MCF 10A (cell line): Measurements from ENCODE around the gene MYO9B. TPM values are rescaled to one million over a fixed set of nuclear protein-coding genes. Genes with fewer than 3 reads are reported as not detected.
A peak's percentile ranks its signal among the peaks of the same experiment; 100 is the strongest.

Experiments
- BruUV-seq: library from RNA; stranded (reverse); fragments of 400-500 nt; replicated peaks from 2 replicates; lab custom pipeline; 2021; lab: Mats Ljungman, UMichigan
- CTCF ChIA-PET: fragments of 300-600 bp; sonication (Branson Sonifier 250); formaldehyde crosslinking; extraction: SDS; loops from one replicate; lab custom pipeline; 2021; ENCODE audit warnings: antibody characterized with exemption, inconsistent platforms; lab: Yijun Ruan, JAX
- POLR2A ChIA-PET: fragments of 300-600, 350-650 bp; sonication (Branson Sonifier 250); formaldehyde crosslinking; extraction: SDS; loops from one replicate; lab custom pipeline; 2020; ENCODE audit warnings: antibody characterized with exemption, inconsistent platforms; lab: Yijun Ruan, JAX
- DNase-seq: peaks from one replicate; pipeline ENCODE4 v3.0.0-alpha.2; 2018; ENCODE audit not compliant: unreplicated experiment
- H3K27ac Mint-ChIP-seq: one replicate; pipeline ENCODE4 v1.8.0; 2022; ENCODE audit warnings: mild to moderate bottlenecking, low read depth, mixed read lengths; ENCODE audit not compliant: unreplicated experiment
- H3K27me3 Mint-ChIP-seq: one replicate; pipeline ENCODE4 v1.8.0; 2022; ENCODE audit warnings: mixed read lengths; ENCODE audit not compliant: insufficient read depth, unreplicated experiment
- H3K36me3 Mint-ChIP-seq: one replicate; pipeline ENCODE4 v1.8.0; 2022; ENCODE audit warnings: mild to moderate bottlenecking, moderate library complexity, mixed read lengths; ENCODE audit not compliant: insufficient read depth, unreplicated experiment
- H3K4me1 Mint-ChIP-seq: one replicate; pipeline ENCODE4 v1.8.0; 2022; ENCODE audit warnings: mixed read lengths; ENCODE audit not compliant: insufficient read depth, unreplicated experiment
- H3K4me3 Mint-ChIP-seq: one replicate; pipeline ENCODE4 v1.8.0; 2022; ENCODE audit warnings: mild to moderate bottlenecking, moderate library complexity, mixed read lengths; ENCODE audit not compliant: unreplicated experiment
- H3K9me3 Mint-ChIP-seq: one replicate; pipeline ENCODE4 v1.8.0; 2022; ENCODE audit warnings: mixed read lengths; ENCODE audit not compliant: unreplicated experiment
- intact Hi-C: fragments of 100-400 bp; cut with micrococcal nuclease; formaldehyde crosslinking; loops from 2 replicates; pipeline ENCODE4 v1.14.1; 2022
- total RNA-seq: library from RNA; stranded (reverse); gene quantifications from 2 replicates; pipeline ENCODE4 v1.2.3, GENCODE V29; 2022
- TF ChIP-seq, protein P1 (sequence below): fragments of 200-600 bp; IDR thresholded peaks from one replicate; pipeline ENCODE4 v1.8.0; 2022; ENCODE audit warnings: antibody characterized with exemption, mild to moderate bottlenecking; ENCODE audit not compliant: unreplicated experiment

The MYO9B gene
- total RNA-seq, 1 experiment from 2014 or later, result 43.5 TPM

DNA sequence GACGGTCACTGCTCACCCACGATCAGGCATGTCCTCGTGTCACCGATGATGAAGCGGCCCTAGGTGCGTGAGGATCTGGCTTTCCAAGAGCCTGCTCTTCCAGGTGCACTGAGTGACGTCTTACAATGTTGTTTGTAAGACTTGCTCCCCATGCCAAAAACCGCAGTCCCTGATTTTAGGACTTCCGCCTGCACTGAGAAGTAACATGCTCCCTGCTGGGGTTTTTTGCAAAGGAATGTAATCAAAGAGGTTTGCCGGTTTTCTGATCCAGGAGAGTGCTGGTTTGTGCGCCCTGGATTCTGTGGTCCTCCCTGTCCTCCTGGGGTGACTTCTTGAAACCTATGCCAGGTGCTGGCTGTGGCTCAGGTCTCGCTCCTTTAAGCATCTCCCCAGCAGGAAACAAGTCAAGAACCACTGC lies 38.8 kb downstream of the MYO9B start:
- ChIA-PET CTCF (no interaction called here), POLR2A (no interaction called here)
- Mint-ChIP-seq H3K4me3 (peak overlapping the region; percentile 30), H3K4me1 (peaks cover 20% of the 10 kb centered on the region), H3K36me3 (peaks cover 13% of the 10 kb centered on the region), H3K27ac (peak overlapping the region; percentile 36), H3K27me3 (no peaks in the 10 kb centered on the region), H3K9me3 (no peaks in the 10 kb centered on the region)
- TF ChIP-seq, protein P1, sequence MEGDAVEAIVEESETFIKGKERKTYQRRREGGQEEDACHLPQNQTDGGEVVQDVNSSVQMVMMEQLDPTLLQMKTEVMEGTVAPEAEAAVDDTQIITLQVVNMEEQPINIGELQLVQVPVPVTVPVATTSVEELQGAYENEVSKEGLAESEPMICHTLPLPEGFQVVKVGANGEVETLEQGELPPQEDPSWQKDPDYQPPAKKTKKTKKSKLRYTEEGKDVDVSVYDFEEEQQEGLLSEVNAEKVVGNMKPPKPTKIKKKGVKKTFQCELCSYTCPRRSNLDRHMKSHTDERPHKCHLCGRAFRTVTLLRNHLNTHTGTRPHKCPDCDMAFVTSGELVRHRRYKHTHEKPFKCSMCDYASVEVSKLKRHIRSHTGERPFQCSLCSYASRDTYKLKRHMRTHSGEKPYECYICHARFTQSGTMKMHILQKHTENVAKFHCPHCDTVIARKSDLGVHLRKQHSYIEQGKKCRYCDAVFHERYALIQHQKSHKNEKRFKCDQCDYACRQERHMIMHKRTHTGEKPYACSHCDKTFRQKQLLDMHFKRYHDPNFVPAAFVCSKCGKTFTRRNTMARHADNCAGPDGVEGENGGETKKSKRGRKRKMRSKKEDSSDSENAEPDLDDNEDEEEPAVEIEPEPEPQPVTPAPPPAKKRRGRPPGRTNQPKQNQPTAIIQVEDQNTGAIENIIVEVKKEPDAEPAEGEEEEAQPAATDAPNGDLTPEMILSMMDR, result no peak
- intact Hi-C loops, result no loop called here
- peak; percentile 52 for DNase-seq
- BruUV-seq, result no TSS peak

DNA sequence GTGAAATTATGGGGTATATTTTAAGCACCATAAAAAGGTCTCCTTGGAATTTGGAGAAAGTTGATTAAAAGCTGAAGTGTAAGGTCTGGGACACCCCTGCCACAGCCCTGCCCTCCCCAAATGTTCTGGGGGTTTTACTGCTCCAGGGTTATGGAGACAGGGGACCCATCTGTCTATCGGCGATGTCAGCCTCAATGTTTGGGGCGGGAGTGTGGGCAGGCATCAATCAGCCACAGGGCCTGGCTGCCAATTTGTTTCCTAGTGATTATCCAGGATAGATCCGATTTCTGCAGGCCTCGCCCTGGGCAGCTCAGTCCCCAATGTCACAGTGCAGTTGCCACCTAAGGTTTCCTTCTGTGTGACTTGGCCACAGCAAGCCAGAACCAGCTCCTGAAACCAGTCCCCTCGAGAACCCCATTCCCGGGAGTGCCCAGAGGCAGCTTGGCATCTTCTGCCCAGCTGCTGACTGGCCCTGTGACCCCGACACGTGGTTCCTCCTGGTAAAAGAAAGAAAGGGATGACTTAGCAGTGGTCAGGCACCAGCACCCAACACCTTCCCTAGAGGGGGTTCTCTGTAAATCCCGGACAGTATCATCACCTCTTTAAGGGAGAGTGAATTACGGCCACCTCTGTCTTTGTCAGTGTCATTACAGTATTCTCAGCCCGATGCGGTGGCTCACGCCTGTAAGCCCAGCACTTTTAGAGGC lies 41.6 kb downstream of the MYO9B start:
- no peak overlapping the region for H3K4me3 Mint-ChIP-seq

DNA sequence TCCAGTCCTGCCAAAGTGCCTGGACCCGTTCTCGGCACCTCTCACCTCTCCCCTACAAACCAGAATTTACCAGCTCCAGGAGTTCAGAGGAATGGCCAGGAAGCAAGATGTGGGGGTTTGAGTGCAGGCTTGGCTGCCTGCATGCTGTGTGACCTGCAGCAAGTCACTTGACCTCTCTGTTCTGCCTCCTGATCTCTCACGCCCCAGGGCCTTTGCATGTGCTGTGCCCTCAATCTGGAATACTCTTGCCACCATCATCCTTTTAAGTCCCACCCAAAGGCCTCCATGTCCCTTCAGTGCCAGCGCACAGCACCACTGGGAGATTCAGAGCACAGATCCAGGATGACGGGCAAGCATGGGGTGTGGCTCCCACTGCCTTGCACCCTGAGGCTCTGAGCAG lies 43.4 kb downstream of the MYO9B start:
- intact Hi-C loops, result no loop called here
- CTCF ChIA-PET, result no interaction called here
- no TSS peak for BruUV-seq
- Mint-ChIP-seq H3K27ac (no peak overlapping the region), H3K4me3 (no peak overlapping the region), H3K27me3 (no peaks in the 10 kb centered on the region), H3K36me3 (peaks cover 4% of the 10 kb centered on the region), H3K9me3 (no peaks in the 10 kb centered on the region), H3K4me1 (peaks cover 6% of the 10 kb centered on the region)
- POLR2A ChIA-PET, result interaction anchor here (1.9 kb wide), 1 partner anchor 11 kb away, joined by 5 read pairs; no protein-coding TSS in a partner anchor
- TF ChIP-seq, protein P1, result no peak
- DNase-seq, result no peak

More for the DNA sequence above, 41.6 kb downstream of the MYO9B start:
- H3K4me1 Mint-ChIP-seq, result peaks cover 20% of the 10 kb centered on the region
- no peaks in the 10 kb centered on the region for H3K9me3 Mint-ChIP-seq
- H3K36me3 Mint-ChIP-seq, result peaks cover 8% of the 10 kb centered on the region
- TF ChIP-seq, protein P1, result no peak
- intact Hi-C loops, result no loop called here
- CTCF ChIA-PET, result interaction anchor here (0.6 kb wide), 1 partner anchor 230 kb away, joined by 4 read pairs; no protein-coding TSS in a partner anchor
- no TSS peak for BruUV-seq
- H3K27ac Mint-ChIP-seq, result no peak overlapping the region
- no peak for DNase-seq
- POLR2A ChIA-PET, result no interaction called here
- H3K27me3 Mint-ChIP-seq, result no peaks in the 10 kb centered on the region

- no peak for DNase-seq
Observed at GRCh38 chr19:17121736-17122293, 46.2 kb downstream of the MYO9B start.

More at GRCh38 chr19:17121736-17122293, 46.2 kb downstream of the MYO9B start:
- intact Hi-C loops, result no loop called here
- Mint-ChIP-seq H3K27ac (no peak overlapping the region), H3K9me3 (no peaks in the 10 kb centered on the region), H3K4me3 (no peak overlapping the region), H3K4me1 (peaks cover 12% of the 10 kb centered on the region), H3K27me3 (no peaks in the 10 kb centered on the region), H3K36me3 (peaks cover under 1% of the 10 kb centered on the region)
- CTCF ChIA-PET, result interaction anchor here (0.6 to 1.1 kb wide), 2 partner anchors 27 to 32 kb away, joined by 3 read pairs; no protein-coding TSS in a partner anchor
- no TSS peak for BruUV-seq
- TF ChIP-seq, protein P1, result no peak
- POLR2A ChIA-PET, result no interaction called here
